ENCODE results near the gene MFN1.

MFN1 gene

GRCh38 chr3:179414804-179415203, 67.3 kb downstream of the MFN1 start:
- no peak for TF ChIP-seq CTCF (IDR thresholded peaks at IDR 0.05; ENCODE audit: low read depth, low read length)
- Histone ChIP-seq H3K9me3 (ENCODE audit: severe bottlenecking) (no peaks in the 10 kb centered on the region), H3K27ac (no peak overlapping the region), H3K4me3 (ENCODE audit: low read depth, low read length) (no peak overlapping the region), H3K36me3 (no peaks in the 10 kb centered on the region), H3K27me3 (ENCODE audit: insufficient read depth, low read depth, severe bottlenecking) (no peaks in the 10 kb centered on the region)
- no peak for DNase-seq

- Histone ChIP-seq H3K27me3 (ENCODE audit: insufficient read depth, low read depth, severe bottlenecking) (no peaks in the 10 kb centered on the region), H3K4me3 (ENCODE audit: low read depth, low read length) (no peak overlapping the region), H3K27ac (no peak overlapping the region), H3K36me3 (no peaks in the 10 kb centered on the region), H3K9me3 (ENCODE audit: severe bottlenecking) (no peaks in the 10 kb centered on the region)
- no peak for DNase-seq
- no peak for TF ChIP-seq CTCF (IDR thresholded peaks at IDR 0.05; ENCODE audit: low read depth, low read length)
These were observed 67.9 kb downstream of the MFN1 start for GRCh38 chr3:179415377-179415776.

GRCh38 chr3:179416681-179417080, 69.2 kb downstream of the MFN1 start:
- H3K27me3 ChIP-seq (ENCODE audit: insufficient read depth, low read depth, severe bottlenecking): no peaks in the 10 kb centered on the region
- no peaks in the 10 kb centered on the region for H3K36me3 ChIP-seq
- no peak for DNase-seq
- H3K27ac ChIP-seq: no peak overlapping the region
- TF ChIP-seq CTCF (IDR thresholded peaks at IDR 0.05; ENCODE audit: low read depth, low read length): no peak
- H3K9me3 ChIP-seq (ENCODE audit: severe bottlenecking): no peaks in the 10 kb centered on the region
- no peak overlapping the region for H3K4me3 ChIP-seq (ENCODE audit: low read depth, low read length)

GRCh38 chr3:179418610-179419009, 71.1 kb downstream of the MFN1 start:
- no peak for TF ChIP-seq CTCF (IDR thresholded peaks at IDR 0.05; ENCODE audit: low read depth, low read length)
- no peak overlapping the region for H3K27ac ChIP-seq
- no peaks in the 10 kb centered on the region for H3K9me3 ChIP-seq (ENCODE audit: severe bottlenecking)
- H3K4me3 ChIP-seq (ENCODE audit: low read depth, low read length): no peak overlapping the region
- no peaks in the 10 kb centered on the region for H3K36me3 ChIP-seq
- DNase-seq: no peak
- no peaks in the 10 kb centered on the region for H3K27me3 ChIP-seq (ENCODE audit: insufficient read depth, low read depth, severe bottlenecking)

- peak; percentile 41; the same call in 1 of the 2 replicates for TF ChIP-seq CTCF (IDR thresholded peaks at IDR 0.05; ENCODE audit: low read depth, low read length)
- Histone ChIP-seq H3K27ac (no peak overlapping the region), H3K36me3 (no peaks in the 10 kb centered on the region), H3K4me3 (ENCODE audit: low read depth, low read length) (no peak overlapping the region), H3K27me3 (ENCODE audit: insufficient read depth, low read depth, severe bottlenecking) (no peaks in the 10 kb centered on the region), H3K9me3 (ENCODE audit: severe bottlenecking) (no peaks in the 10 kb centered on the region)
- DNase-seq: peak; percentile 11
These were observed 74.0 kb downstream of the MFN1 start for GRCh38 chr3:179421500-179421899.

GRCh38 chr3:179425075-179425474, 77.6 kb downstream of the MFN1 start:
- no peaks in the 10 kb centered on the region for H3K27me3 ChIP-seq (ENCODE audit: insufficient read depth, low read depth, severe bottlenecking)
- H3K4me3 ChIP-seq (ENCODE audit: low read depth, low read length): no peak overlapping the region
- no peaks in the 10 kb centered on the region for H3K9me3 ChIP-seq (ENCODE audit: severe bottlenecking)
- no peaks in the 10 kb centered on the region for H3K36me3 ChIP-seq
- no peak for DNase-seq
- H3K27ac ChIP-seq: no peak overlapping the region
- TF ChIP-seq CTCF (IDR thresholded peaks at IDR 0.05; ENCODE audit: low read depth, low read length): no peak
